ENCODE measurements around the gene ANKRD44.

ANKRD44 gene

DNA sequence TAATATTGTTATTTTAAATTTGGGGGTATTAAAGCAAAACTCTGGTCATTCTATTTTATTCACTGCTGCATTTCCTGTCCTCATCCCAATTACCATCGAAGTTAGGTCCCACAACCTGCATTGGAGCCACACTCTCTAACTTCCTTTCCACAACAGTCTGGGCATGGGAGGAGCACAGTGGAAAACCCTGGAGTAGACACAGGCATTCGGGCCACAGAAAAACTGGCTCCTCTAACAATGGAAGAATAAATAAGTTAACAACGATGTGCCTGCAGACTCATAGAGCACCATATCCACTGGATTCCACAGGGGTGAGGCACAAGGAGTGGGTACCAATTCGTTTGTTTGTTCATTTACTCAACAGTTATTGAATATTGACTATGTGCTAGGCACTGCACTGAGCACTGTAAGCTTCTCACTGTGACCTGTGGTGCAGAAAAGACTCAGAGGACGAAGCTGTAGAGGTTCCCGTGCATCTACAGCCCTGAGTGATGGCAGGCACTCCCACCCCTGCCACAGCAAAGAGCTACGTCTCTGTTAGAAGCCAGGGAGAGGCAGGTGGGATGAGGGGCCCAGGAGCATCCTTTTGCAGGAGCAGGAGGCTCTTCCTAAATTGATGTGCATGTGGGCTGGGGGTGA is 229.9 kb downstream of the ANKRD44 start:
- no peak overlapping the region for H3K9ac ChIP-seq (ENCODE audit: insufficient read length, low read depth)
- no peaks in the 10 kb centered on the region for H3K9me3 ChIP-seq (ENCODE audit: insufficient read depth, low read length)
- H3K27me3 ChIP-seq (ENCODE audit: insufficient read depth, insufficient read length), result no peaks in the 10 kb centered on the region
- H3K4me1 ChIP-seq (ENCODE audit: insufficient read depth, insufficient read length), result no peaks in the 10 kb centered on the region
- TF ChIP-seq YY1 (IDR thresholded peaks at IDR 0.05; ENCODE audit: insufficient read depth, insufficient read length) (no peak), ZNF274 (IDR thresholded peaks at IDR 0.05; ENCODE audit: low read depth, low read length) (no peak), SUZ12 (IDR thresholded peaks at IDR 0.05; ENCODE audit: extremely low read depth, insufficient read depth, insufficient read length) (no peak)
- H3K4me3 ChIP-seq (ENCODE audit: insufficient read length, low read depth), result no peak overlapping the region
- H3K36me3 ChIP-seq (ENCODE audit: insufficient read depth, insufficient read length, low read length), result no peaks in the 10 kb centered on the region
- DNase-seq (ENCODE audit: low read depth, low spot score), result no peak

DNA sequence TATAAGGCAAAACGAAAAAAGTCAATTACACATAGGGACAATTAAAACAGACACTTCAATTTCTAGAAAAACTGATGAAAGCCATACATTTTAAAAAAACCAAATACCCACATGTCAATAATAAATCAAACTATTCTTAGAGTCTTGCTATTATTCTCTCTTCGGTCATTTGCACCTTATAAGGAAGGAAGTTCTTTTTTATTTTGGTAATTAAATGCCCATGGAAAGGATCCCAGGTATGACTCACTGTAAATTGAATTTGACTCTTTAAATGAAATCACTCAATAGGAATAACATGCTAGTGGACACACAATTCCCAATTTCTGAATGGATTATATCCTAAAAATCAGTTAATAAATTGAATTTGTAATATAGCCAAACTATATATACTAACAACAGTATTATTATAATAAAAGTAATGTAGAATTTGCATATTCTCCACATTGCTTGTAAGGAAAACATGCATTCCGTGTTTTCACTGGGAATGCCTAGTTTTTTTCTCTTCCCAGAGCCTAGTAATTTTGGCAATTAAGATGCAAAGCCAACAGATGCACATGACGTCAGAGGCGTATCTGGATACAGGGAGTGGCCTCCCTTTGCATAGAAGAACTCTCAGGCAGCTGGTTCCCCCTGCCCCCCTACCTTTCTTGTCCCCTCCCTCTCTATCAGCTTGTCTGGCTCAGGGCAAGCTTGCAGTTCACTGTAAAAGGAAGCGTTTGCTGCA is 230.6 kb downstream of the ANKRD44 start:
- H3K27me3 ChIP-seq (ENCODE audit: insufficient read depth, insufficient read length), result no peaks in the 10 kb centered on the region
- H3K36me3 ChIP-seq (ENCODE audit: insufficient read depth, insufficient read length, low read length), result no peaks in the 10 kb centered on the region
- TF ChIP-seq ZNF274 (IDR thresholded peaks at IDR 0.05; ENCODE audit: low read depth, low read length) (no peak), YY1 (IDR thresholded peaks at IDR 0.05; ENCODE audit: insufficient read depth, insufficient read length) (no peak), SUZ12 (IDR thresholded peaks at IDR 0.05; ENCODE audit: extremely low read depth, insufficient read depth, insufficient read length) (no peak)
- DNase-seq (ENCODE audit: low read depth, low spot score), result no peak
- H3K9ac ChIP-seq (ENCODE audit: insufficient read length, low read depth), result no peak overlapping the region
- no peaks in the 10 kb centered on the region for H3K9me3 ChIP-seq (ENCODE audit: insufficient read depth, low read length)
- no peaks in the 10 kb centered on the region for H3K4me1 ChIP-seq (ENCODE audit: insufficient read depth, insufficient read length)
- no peak overlapping the region for H3K4me3 ChIP-seq (ENCODE audit: insufficient read length, low read depth)

DNA sequence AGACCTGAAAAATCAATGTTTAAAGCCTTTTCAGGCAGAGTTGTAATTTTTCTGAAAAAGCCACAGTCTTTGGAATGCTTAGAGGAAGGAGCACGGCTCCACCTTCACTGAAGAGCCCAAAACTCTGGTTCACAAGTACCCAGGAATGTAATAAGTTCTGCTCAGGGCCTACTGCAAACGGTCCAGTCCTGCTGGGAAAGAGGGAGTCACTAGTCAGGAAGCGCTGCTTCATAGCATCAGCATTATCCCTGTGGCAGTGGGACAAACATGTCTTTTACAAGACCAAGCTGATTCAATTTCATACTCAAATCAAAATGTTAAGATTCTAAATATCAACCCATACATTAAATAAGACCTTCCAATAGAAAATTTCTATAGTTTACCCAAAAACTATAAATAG is 231.2 kb downstream of the ANKRD44 start:
- Histone ChIP-seq H3K9ac (ENCODE audit: insufficient read length, low read depth) (no peak overlapping the region), H3K4me1 (ENCODE audit: insufficient read depth, insufficient read length) (no peaks in the 10 kb centered on the region), H3K27me3 (ENCODE audit: insufficient read depth, insufficient read length) (no peaks in the 10 kb centered on the region), H3K4me3 (ENCODE audit: insufficient read length, low read depth) (no peak overlapping the region), H3K9me3 (ENCODE audit: insufficient read depth, low read length) (no peaks in the 10 kb centered on the region), H3K36me3 (ENCODE audit: insufficient read depth, insufficient read length, low read length) (no peaks in the 10 kb centered on the region)
- DNase-seq (ENCODE audit: low read depth, low spot score), result no peak
- no peak for TF ChIP-seq ZNF274 (IDR thresholded peaks at IDR 0.05; ENCODE audit: low read depth, low read length)
- no peak for TF ChIP-seq SUZ12 (IDR thresholded peaks at IDR 0.05; ENCODE audit: extremely low read depth, insufficient read depth, insufficient read length)
- TF ChIP-seq YY1 (IDR thresholded peaks at IDR 0.05; ENCODE audit: insufficient read depth, insufficient read length), result no peak

DNA sequence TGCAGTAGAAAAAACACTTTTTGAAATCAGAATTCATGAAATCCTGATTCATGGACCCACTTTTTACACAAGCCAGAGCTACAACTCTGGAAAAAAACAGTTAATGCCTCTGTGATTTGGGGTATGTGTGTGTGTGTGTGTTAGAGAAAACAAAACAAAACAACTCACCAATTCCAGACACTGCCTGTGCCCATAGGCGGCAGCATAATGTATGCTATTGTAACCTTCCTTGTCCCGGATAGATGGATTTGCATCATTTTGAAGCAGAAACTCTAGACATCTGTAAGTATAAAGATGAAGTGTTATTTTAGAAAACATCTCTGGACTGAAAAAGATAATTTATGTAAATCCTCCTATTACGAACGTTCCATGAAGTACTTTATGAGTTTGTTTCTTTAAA is 232.0 kb downstream of the ANKRD44 start:
- no peak for TF ChIP-seq SUZ12 (IDR thresholded peaks at IDR 0.05; ENCODE audit: extremely low read depth, insufficient read depth, insufficient read length)
- TF ChIP-seq YY1 (IDR thresholded peaks at IDR 0.05; ENCODE audit: insufficient read depth, insufficient read length), result no peak
- no peaks in the 10 kb centered on the region for H3K36me3 ChIP-seq (ENCODE audit: insufficient read depth, insufficient read length, low read length)

DNA sequence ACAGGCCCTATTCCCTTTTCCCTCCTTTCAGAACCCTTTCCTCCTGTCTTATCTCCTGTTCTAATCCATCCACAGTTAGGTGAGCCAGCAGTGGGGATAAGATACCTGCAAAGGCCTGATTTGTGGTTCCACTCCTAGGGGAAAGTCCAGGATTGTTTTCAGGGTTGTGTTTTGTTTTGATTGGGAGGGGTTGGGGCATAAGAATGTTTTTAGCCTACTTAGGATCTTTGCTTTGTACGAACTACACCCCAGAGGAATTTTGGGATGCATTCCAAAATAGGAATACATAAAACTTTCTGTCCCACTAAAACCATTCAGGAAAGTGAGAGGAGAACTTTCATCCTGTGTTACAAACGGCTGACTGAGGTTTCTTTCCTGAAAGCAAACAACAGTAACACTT is 233.2 kb downstream of the ANKRD44 start:
- H3K36me3 ChIP-seq (ENCODE audit: insufficient read depth, insufficient read length, low read length), result no peaks in the 10 kb centered on the region
- H3K4me3 ChIP-seq (ENCODE audit: insufficient read length, low read depth), result no peak overlapping the region
- no peaks in the 10 kb centered on the region for H3K27me3 ChIP-seq (ENCODE audit: insufficient read depth, insufficient read length)
- H3K9me3 ChIP-seq (ENCODE audit: insufficient read depth, low read length), result no peaks in the 10 kb centered on the region
- H3K4me1 ChIP-seq (ENCODE audit: insufficient read depth, insufficient read length), result no peaks in the 10 kb centered on the region
- no peak for DNase-seq (ENCODE audit: low read depth, low spot score)
- H3K9ac ChIP-seq (ENCODE audit: insufficient read length, low read depth), result no peak overlapping the region
- TF ChIP-seq YY1 (IDR thresholded peaks at IDR 0.05; ENCODE audit: insufficient read depth, insufficient read length), result no peak
- no peak for TF ChIP-seq ZNF274 (IDR thresholded peaks at IDR 0.05; ENCODE audit: low read depth, low read length)
- TF ChIP-seq SUZ12 (IDR thresholded peaks at IDR 0.05; ENCODE audit: extremely low read depth, insufficient read depth, insufficient read length), result no peak

More for the DNA sequence above, 232.0 kb downstream of the ANKRD44 start:
- DNase-seq (ENCODE audit: low read depth, low spot score), result no peak
- H3K4me1 ChIP-seq (ENCODE audit: insufficient read depth, insufficient read length), result no peaks in the 10 kb centered on the region
- H3K9ac ChIP-seq (ENCODE audit: insufficient read length, low read depth), result no peak overlapping the region
- H3K9me3 ChIP-seq (ENCODE audit: insufficient read depth, low read length), result no peaks in the 10 kb centered on the region
- H3K4me3 ChIP-seq (ENCODE audit: insufficient read length, low read depth), result no peak overlapping the region
- no peaks in the 10 kb centered on the region for H3K27me3 ChIP-seq (ENCODE audit: insufficient read depth, insufficient read length)

DNA sequence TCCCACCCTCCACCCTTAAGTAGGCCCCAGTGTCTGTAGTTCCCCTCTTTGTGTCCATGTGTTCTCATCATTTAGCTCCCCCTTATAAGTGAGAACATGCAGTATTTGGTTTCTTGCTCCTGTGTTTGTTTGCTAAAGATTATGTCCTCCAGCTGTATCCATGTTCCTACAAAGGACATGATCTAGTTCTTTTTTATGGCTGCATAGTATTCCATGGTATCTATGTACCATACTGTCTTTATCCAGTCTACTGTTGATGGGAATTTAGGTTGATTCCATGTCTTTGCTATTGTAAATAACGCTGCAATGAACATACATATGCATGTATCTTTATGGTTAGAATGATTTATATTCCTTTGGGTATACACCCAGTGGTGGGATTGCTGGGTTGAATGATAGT is 233.9 kb downstream of the ANKRD44 start:
- no peaks in the 10 kb centered on the region for H3K4me1 ChIP-seq (ENCODE audit: insufficient read depth, insufficient read length)
- no peak overlapping the region for H3K9ac ChIP-seq (ENCODE audit: insufficient read length, low read depth)
- DNase-seq (ENCODE audit: low read depth, low spot score), result no peak
- H3K4me3 ChIP-seq (ENCODE audit: insufficient read length, low read depth), result no peak overlapping the region
- TF ChIP-seq YY1 (IDR thresholded peaks at IDR 0.05; ENCODE audit: insufficient read depth, insufficient read length) (no peak), SUZ12 (IDR thresholded peaks at IDR 0.05; ENCODE audit: extremely low read depth, insufficient read depth, insufficient read length) (no peak), ZNF274 (IDR thresholded peaks at IDR 0.05; ENCODE audit: low read depth, low read length) (no peak)
- H3K36me3 ChIP-seq (ENCODE audit: insufficient read depth, insufficient read length, low read length), result no peaks in the 10 kb centered on the region
- H3K27me3 ChIP-seq (ENCODE audit: insufficient read depth, insufficient read length), result no peaks in the 10 kb centered on the region
- H3K9me3 ChIP-seq (ENCODE audit: insufficient read depth, low read length), result no peaks in the 10 kb centered on the region

DNA sequence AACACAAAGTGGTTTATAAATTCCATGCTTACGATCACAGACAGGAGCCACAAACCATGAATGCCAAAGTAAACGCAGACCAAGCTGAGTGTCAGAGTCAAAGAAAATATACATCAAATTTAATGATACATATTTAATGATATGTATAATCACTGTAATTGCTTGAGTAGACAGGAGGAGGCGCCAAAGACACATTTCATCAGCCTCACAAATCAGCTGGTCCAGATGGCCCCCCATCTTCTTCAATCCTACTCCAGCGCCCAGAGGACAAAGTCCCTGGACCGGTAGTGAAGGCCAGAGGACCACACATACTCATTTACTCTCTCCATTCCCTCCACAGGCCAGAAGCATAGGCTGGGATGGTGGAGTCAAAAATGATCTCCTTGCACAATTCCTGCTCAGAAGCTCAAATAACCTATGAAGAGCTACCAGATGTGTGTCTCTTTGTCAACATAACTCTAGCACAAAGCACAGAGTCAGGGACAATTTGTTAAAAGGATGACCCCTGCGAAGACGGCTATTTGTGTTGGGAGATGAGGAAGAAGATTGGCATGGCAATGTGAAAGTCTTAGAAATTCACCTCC is 234.7 kb downstream of the ANKRD44 start:
- no peak overlapping the region for H3K4me3 ChIP-seq (ENCODE audit: insufficient read length, low read depth)
- no peaks in the 10 kb centered on the region for H3K27me3 ChIP-seq (ENCODE audit: insufficient read depth, insufficient read length)
- H3K9ac ChIP-seq (ENCODE audit: insufficient read length, low read depth), result no peak overlapping the region
- no peaks in the 10 kb centered on the region for H3K36me3 ChIP-seq (ENCODE audit: insufficient read depth, insufficient read length, low read length)
- no peaks in the 10 kb centered on the region for H3K4me1 ChIP-seq (ENCODE audit: insufficient read depth, insufficient read length)
- no peak for TF ChIP-seq ZNF274 (IDR thresholded peaks at IDR 0.05; ENCODE audit: low read depth, low read length)
- TF ChIP-seq SUZ12 (IDR thresholded peaks at IDR 0.05; ENCODE audit: extremely low read depth, insufficient read depth, insufficient read length), result no peak
- TF ChIP-seq YY1 (IDR thresholded peaks at IDR 0.05; ENCODE audit: insufficient read depth, insufficient read length), result no peak
- DNase-seq (ENCODE audit: low read depth, low spot score), result no peak
- H3K9me3 ChIP-seq (ENCODE audit: insufficient read depth, low read length), result no peaks in the 10 kb centered on the region
